Peyer's patch (tissue), 4 donors: Measurements from ENCODE around the gene HIVEP2. TPM values are rescaled to one million over a fixed set of nuclear protein-coding genes. Genes with fewer than 3 reads are reported as not detected.
A peak's percentile ranks its signal among the peaks of the same experiment; 100 is the strongest.

ENCODE experiments used
- DNase-seq, 3 donors: peaks; one replicate each; pipeline ENCODE4 v3.0.0-alpha.2; 2017 to 2019
- H3K27ac ChIP-seq, 4 donors: fragments of 200-600 bp; sonication (generic); one replicate each; pipeline ENCODE4 v1.5.1; 2016 to 2019
- H3K27me3 ChIP-seq, 2 donors: fragments of 200-600 bp; sonication (generic); one replicate each; pipeline ENCODE4 v1.5.1; 2019
- H3K36me3 ChIP-seq, 3 donors: fragments of 200-600 bp; sonication (generic); one replicate each; pipeline ENCODE4 v1.5.1; 2016 to 2019
- H3K4me1 ChIP-seq, 4 donors: fragments of 200-600 bp; sonication (generic); one replicate each; pipeline ENCODE4 v1.5.1; 2016 to 2019
- H3K4me3 ChIP-seq, 4 donors: fragments of 200-600 bp; sonication (generic); 1 replicate in 3 of 4; 2 replicates in 1 of 4; pipeline ENCODE4 v1.5.1; 2016 to 2019; ENCODE audit warnings: mild to moderate bottlenecking in 1 of 4
- H3K9me3 ChIP-seq, 4 donors: fragments of 200-600 bp; sonication (generic); one replicate each; pipeline ENCODE4 v1.5.1; 2016 to 2019; ENCODE audit warnings: mild to moderate bottlenecking in 1 of 4
- CTCF ChIP-seq, 6 experiments: fragments of 450-650 bp in 4 of 6; fragments of 200-600 bp in 2 of 6; sonication (generic) in 1 of 6; IDR thresholded peaks; one replicate each; pipeline ENCODE4 v1.5.1; 2017 to 2019; ENCODE audit warnings: antibody characterized with exemption in 6 of 6, mild to moderate bottlenecking in 3 of 6, moderate library complexity in 1 of 6
- POLR2A ChIP-seq, 2 donors: fragments of 450-650 bp; IDR thresholded peaks; one replicate each; pipeline ENCODE4 v1.5.1; 2017; ENCODE audit warnings: antibody characterized with exemption in 2 of 2, mild to moderate bottlenecking in 2 of 2, moderate library complexity in 2 of 2
- total RNA-seq, 4 donors: library from RNA; depleted of rRNA; stranded (reverse); fragments of >200 nt; gene quantifications; one replicate each; pipeline ENCODE4 v1.1.0, GENCODE V29; 2016

The HIVEP2 gene
- total RNA-seq, 4 donors from 2014 or later, result 14.4 to 35.5 (median 19.5) TPM

- Histone ChIP-seq H3K4me1 (peaks cover 0 to 25% (median 0%) of the 10 kb centered on the region in 4 donors), H3K36me3 (no peaks in the 10 kb centered on the region), H3K27ac (peak overlapping the region in 3 of 4 donors; percentile 11 to 75 (median 73)), H3K9me3 (no peaks in the 10 kb centered on the region), H3K4me3 (no peak overlapping the region), H3K27me3 (no peaks in the 10 kb centered on the region)
- peak in 1 of 2 donors; percentile 26 for TF ChIP-seq POLR2A (IDR thresholded peaks at IDR 0.05)
- peak in 1 of 6 experiments; percentile 30 for TF ChIP-seq CTCF (IDR thresholded peaks at IDR 0.05)
- DNase-seq, result peak in 2 of 3 donors; percentile 81 to 82
Observed at GRCh38 chr6:142827369-142827768, 117.6 kb downstream of the HIVEP2 start.

GRCh38 chr6:142825760-142826159, 119.2 kb downstream of the HIVEP2 start:
- TF ChIP-seq POLR2A (IDR thresholded peaks at IDR 0.05) (no peak), CTCF (IDR thresholded peaks at IDR 0.05) (no peak)
- Histone ChIP-seq H3K27ac (no peak overlapping the region), H3K4me1 (peaks cover 0 to 38% (median 0%) of the 10 kb centered on the region in 4 donors), H3K9me3 (no peaks in the 10 kb centered on the region), H3K27me3 (no peaks in the 10 kb centered on the region), H3K36me3 (no peaks in the 10 kb centered on the region), H3K4me3 (no peak overlapping the region)
- DNase-seq, result no peak

- no peak overlapping the region for H3K4me3 ChIP-seq
- H3K4me1 ChIP-seq, result peaks cover 0 to 50% (median 0%) of the 10 kb centered on the region in 4 donors
- no peaks in the 10 kb centered on the region for H3K9me3 ChIP-seq
- H3K27ac ChIP-seq, result no peak overlapping the region
- no peaks in the 10 kb centered on the region for H3K27me3 ChIP-seq
- no peaks in the 10 kb centered on the region for H3K36me3 ChIP-seq
- no peak for DNase-seq
- TF ChIP-seq POLR2A (IDR thresholded peaks at IDR 0.05), result no peak
- no peak for TF ChIP-seq CTCF (IDR thresholded peaks at IDR 0.05)
Observed at GRCh38 chr6:142824426-142824825, 120.5 kb downstream of the HIVEP2 start.

GRCh38 chr6:142823256-142823902, 121.6 kb downstream of the HIVEP2 start:
- Histone ChIP-seq H3K36me3 (no peaks in the 10 kb centered on the region), H3K27ac (peak overlapping the region in 2 of 4 donors; percentile 6 to 45), H3K27me3 (no peaks in the 10 kb centered on the region), H3K4me1 (peaks cover 0 to 56% (median 0%) of the 10 kb centered on the region in 4 donors), H3K4me3 (no peak overlapping the region), H3K9me3 (no peaks in the 10 kb centered on the region)
- TF ChIP-seq CTCF (IDR thresholded peaks at IDR 0.05) (no peak), POLR2A (IDR thresholded peaks at IDR 0.05) (no peak)
- no peak for DNase-seq

- no peak for DNase-seq
- TF ChIP-seq CTCF (IDR thresholded peaks at IDR 0.05) (peak in 4 of 6 experiments; percentile 2 to 35 (median 12)), POLR2A (IDR thresholded peaks at IDR 0.05) (no peak)
- peak overlapping the region in 2 of 4 donors; percentile 6 to 45 for H3K27ac ChIP-seq
- no peaks in the 10 kb centered on the region for H3K9me3 ChIP-seq
- H3K4me3 ChIP-seq, result no peak overlapping the region
- H3K27me3 ChIP-seq, result no peaks in the 10 kb centered on the region
- no peaks in the 10 kb centered on the region for H3K36me3 ChIP-seq
- peaks cover 0 to 52% (median 0%) of the 10 kb centered on the region in 4 donors for H3K4me1 ChIP-seq
Observed at GRCh38 chr6:142822842-142823241, 122.1 kb downstream of the HIVEP2 start.
